GM21390 (cell line): ENCODE data around the gene SCTR.

ENCODE experiments used
- ATAC-seq: cut with Tn5 transposase; IDR thresholded peaks from one replicate; pipeline ENCODE4 v1.9.1; 2021; ENCODE audit not compliant: unreplicated experiment

Gene SCTR

GRCh38 chr2:119475857-119476244 is 48.4 kb downstream of the SCTR start:
- ATAC-seq, result no peak

DNA sequence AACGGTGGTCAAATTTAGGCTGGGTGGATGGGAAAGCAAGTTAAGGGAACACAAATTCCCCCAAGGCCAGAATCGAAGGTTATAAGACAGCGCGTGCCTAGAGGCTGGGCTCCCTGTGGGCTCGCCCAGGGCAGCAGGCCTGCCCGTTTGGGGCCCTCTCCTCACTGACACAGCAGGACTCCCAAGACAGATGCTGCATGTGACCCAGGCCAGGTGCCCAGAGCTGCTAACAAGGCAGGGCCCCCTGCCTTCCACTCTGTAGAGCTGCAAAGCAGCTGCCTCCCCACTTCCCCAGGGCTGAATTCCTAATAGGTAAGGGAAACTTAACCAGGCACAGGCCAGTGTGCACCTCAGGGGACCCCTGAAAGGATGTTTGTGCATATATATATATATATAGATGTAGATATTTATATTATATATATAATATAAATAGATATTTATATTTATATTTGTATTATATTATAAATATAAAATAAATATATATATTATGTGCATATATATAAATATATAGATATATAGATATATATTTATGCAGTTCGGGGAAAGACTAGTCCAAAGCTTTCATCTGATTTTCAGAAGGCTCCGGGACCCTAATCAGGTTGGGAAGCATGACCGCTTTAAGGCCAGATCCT is 48.9 kb downstream of the SCTR start:
- ATAC-seq, result no peak

GRCh38 chr2:119474371-119475224 is 49.7 kb downstream of the SCTR start:
- ATAC-seq, result no peak

DNA sequence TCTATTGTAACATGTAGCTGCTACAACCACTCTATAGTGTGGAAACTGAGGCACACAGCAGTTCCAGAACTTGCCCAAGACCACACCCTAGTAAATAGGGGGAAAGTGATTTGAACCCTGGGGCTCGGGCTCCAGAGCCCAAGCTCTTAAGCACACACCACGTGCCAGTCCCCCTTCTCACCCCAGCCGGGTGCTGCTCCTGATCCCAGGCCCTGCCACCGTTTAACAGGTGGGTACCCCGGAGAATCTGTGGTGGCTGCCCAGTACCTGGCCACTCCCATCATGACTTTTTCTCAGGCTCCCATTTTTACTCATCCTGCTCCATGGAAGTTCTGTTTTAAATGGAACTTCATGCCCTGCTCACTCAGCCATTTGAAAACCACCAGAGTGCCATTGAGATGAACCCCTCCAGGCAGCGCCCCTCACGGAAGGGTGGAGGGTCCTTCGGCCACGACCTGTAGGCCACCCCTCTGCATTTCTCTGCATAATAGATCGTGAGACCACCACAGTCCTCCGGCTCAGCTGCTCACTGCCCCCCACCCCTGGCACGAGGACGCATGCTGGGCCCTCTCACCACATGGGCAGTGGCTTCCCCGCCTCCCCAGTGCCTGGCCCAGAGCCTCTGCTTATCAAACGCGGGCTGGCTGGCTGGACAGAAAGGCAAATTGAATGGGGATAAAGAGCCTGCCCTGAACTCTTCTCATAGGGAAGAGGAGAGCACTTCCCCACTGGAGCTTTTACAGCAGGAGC is 50.5 kb downstream of the SCTR start:
- no peak for ATAC-seq

GRCh38 chr2:119472749-119473148 is 51.5 kb downstream of the SCTR start:
- ATAC-seq, result no peak

- no peak for ATAC-seq
Measured at GRCh38 chr2:119469661-119470297, 54.5 kb downstream of the SCTR start.

DNA sequence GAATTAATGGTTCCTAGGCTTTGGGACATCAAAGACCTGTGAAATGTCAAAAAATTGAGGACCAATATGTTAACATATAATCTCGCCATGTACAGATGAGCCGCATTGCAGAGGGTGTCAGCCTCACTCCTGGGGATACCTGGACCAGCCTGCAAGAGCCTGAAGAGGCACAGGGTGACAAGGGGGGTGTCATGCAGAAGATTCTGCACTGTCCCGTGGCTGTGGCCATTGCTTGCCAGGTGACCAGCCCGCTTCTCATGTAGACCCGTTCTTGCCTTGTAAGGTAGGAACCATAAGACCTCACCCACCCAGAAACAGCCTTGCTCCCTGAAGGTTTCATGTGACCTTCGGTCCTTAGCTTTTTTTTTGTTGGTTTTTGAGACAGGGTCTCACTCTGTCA is 55.2 kb downstream of the SCTR start:
- no peak for ATAC-seq

GRCh38 chr2:119468154-119468955 is 55.9 kb downstream of the SCTR start:
- ATAC-seq, result peak; percentile 42

DNA sequence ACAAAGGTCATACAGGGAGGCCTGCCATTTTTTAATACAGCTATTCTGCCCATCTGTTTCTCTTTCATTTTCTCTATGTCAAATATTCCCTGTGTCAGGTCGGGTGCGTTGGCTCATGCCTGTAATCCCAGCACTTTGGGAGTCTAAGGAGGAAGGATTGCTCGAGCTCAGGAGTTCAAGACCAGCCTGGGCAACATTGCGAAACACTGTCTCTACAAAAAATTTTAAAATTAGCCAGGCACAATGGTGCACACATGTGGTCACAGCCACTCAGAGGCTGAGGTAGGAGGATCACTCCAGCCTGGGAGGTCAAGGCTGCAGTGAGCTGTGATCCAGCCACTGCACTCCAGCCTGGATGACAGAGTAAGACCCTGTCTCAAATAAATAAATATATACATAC is 57.9 kb downstream of the SCTR start:
- ATAC-seq, result no peak

DNA sequence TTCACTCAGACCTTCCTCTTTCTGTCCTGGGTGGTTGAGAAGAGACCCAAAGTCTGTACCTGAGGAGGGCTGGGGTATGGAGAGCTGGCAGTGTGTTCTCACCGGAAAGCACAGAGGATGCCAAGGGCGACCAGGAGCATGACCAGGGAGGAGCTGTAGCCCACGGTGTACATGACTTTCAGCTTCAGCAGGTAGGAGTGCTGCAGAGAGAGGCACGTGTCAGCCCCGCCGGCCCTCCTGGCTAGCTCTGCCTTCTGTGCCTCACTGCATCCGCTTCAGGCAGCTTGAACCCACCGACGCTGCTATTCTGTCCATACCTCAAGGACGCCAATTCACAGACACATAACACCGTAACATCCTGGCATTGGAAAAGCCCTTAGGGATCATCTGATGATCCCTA is 58.6 kb downstream of the SCTR start:
- no peak for ATAC-seq

GRCh38 chr2:119464981-119465380 is 59.3 kb downstream of the SCTR start:
- no peak for ATAC-seq

GRCh38 chr2:119463990-119464389 is 60.3 kb downstream of the SCTR start:
- no peak for ATAC-seq

DNA sequence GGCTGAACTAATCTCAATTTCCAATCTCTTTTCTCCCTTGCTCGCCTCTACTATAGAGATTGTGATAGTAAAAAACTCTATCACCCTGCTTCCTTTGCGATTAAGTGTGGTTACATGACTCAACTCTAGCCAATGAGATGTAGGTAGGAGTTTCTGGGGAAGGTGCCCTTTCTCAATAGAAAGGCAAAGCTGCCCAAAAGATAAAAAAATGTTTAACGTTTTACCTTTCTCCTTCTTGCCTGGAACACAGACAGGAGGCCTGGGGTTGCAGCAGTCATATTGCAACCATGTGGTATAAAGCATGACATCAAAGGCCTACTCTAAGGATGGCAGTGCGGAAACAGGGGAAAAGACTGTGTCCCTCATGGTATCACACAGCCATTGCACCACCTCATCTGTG is 61.1 kb downstream of the SCTR start:
- ATAC-seq, result no peak

DNA sequence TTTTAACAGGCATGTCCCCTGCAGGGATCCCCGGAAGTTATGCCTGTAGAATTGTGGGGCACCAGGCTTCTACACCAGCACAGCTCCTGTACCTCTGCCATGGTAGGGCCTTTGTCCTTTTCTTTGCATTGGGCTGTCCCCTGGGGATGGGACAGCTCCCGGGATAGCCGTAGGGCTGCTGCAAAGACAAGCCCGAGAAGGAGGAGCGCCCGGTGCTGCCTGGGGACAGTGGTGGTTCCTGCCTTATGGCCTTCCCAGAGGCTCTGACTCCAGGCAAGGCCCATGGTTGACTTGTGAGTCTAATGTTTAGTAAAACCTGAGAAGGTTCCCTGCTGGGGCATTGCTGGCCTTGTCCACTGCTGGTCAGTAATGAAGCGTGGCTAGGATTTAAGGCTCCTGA is 61.7 kb downstream of the SCTR start:
- no peak for ATAC-seq

DNA sequence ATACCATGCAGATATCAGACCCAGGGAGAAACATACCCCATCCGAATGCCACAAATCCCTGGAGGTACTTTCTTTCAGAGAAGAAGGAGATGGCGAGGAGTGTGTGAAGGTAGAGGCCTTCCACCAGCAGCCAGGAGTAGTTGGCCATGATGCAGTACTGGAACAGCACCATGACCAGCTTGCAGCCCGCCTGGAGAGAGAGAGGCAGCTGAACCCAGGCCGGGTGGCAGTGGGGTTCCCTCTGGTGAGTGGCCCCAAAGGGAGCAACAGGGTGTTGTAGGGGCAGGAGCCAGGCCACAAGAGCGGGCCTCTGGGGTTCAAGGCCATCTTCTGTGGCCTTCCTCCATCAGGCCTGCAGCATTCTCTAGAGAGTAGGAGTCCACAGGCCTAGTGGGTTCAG is 62.5 kb downstream of the SCTR start:
- no peak for ATAC-seq

- ATAC-seq, result no peak
Measured at GRCh38 chr2:119460076-119460475, 64.2 kb downstream of the SCTR start.

GRCh38 chr2:119455066-119455718 is 69.1 kb downstream of the SCTR start:
- no peak for ATAC-seq

GRCh38 chr2:119453972-119454593 is 70.2 kb downstream of the SCTR start:
- no peak for ATAC-seq

- ATAC-seq, result no peak
Measured at GRCh38 chr2:119451336-119452050, 72.8 kb downstream of the SCTR start.
